Measurements from ENCODE around the gene LAG3.

LAG3 gene

GRCh38 chr12:6790496-6791150, 18.3 kb downstream of the LAG3 start:
- no peak for DNase-seq (ENCODE audit: low read depth)

GRCh38 chr12:6791931-6792520, 19.7 kb downstream of the LAG3 start:
- no peak for DNase-seq (ENCODE audit: low read depth)

GRCh38 chr12:6792522-6793201, 20.3 kb downstream of the LAG3 start:
- DNase-seq (ENCODE audit: low read depth) = peak; percentile 36

GRCh38 chr12:6795088-6795487, 22.8 kb downstream of the LAG3 start:
- DNase-seq (ENCODE audit: low read depth) = no peak

- no peak for DNase-seq (ENCODE audit: low read depth)
These were observed 24.3 kb downstream of the LAG3 start for GRCh38 chr12:6796576-6796975.

GRCh38 chr12:6799147-6799546, 26.8 kb downstream of the LAG3 start:
- no peak for DNase-seq (ENCODE audit: low read depth)

GRCh38 chr12:6807170-6807569, 34.9 kb downstream of the LAG3 start:
- no peak for DNase-seq (ENCODE audit: low read depth)

- DNase-seq (ENCODE audit: low read depth) = no peak
These were observed 36.7 kb downstream of the LAG3 start for GRCh38 chr12:6809056-6809455.

- no peak for DNase-seq (ENCODE audit: low read depth)
These were observed 38.4 kb downstream of the LAG3 start for GRCh38 chr12:6810758-6811157.

GRCh38 chr12:6813363-6813762, 41.0 kb downstream of the LAG3 start:
- DNase-seq (ENCODE audit: low read depth) = no peak

- no peak for DNase-seq (ENCODE audit: low read depth)
These were observed 44.3 kb downstream of the LAG3 start for GRCh38 chr12:6816598-6816997.

GRCh38 chr12:6817098-6817497, 44.8 kb downstream of the LAG3 start:
- DNase-seq (ENCODE audit: low read depth) = no peak

- no peak for DNase-seq (ENCODE audit: low read depth)
These were observed 45.4 kb downstream of the LAG3 start for GRCh38 chr12:6817662-6818157.

- DNase-seq (ENCODE audit: low read depth) = no peak
These were observed 45.9 kb downstream of the LAG3 start for GRCh38 chr12:6818222-6818621.

GRCh38 chr12:6818645-6819044, 46.3 kb downstream of the LAG3 start:
- no peak for DNase-seq (ENCODE audit: low read depth)

- no peak for DNase-seq (ENCODE audit: low read depth)
These were observed 47.0 kb downstream of the LAG3 start for GRCh38 chr12:6819106-6820030.

- no peak for DNase-seq (ENCODE audit: low read depth)
These were observed 47.8 kb downstream of the LAG3 start for GRCh38 chr12:6820166-6820565.

GRCh38 chr12:6821591-6822425, 49.5 kb downstream of the LAG3 start, which contains the start of gene GPR162:
Gene GPR162, plus strand, starts transcription at chr12:6821821. Its CDS starts 2,078 bp downstream, at chr12:6823899.
- DNase-seq (ENCODE audit: low read depth) = peak; percentile 72

- DNase-seq (ENCODE audit: low read depth) = no peak
These were observed 50.3 kb downstream of the LAG3 start for GRCh38 chr12:6822426-6823135.
